Measurements from ENCODE around the gene ITPKC.

The ITPKC gene

GRCh38 chr19:40681039-40681438 is 35.9 kb upstream of the ITPKC start:
- no peak overlapping the region for H3K27ac ChIP-seq (ENCODE audit: low read depth, low read length)
- no peak overlapping the region for H3K4me3 ChIP-seq (ENCODE audit: low read depth in 1 of 5, low read length in 5 of 5)
- H3K9me3 ChIP-seq (ENCODE audit: control insufficient read depth in 5 of 5, low read length in 5 of 5) = no peaks in the 10 kb centered on the region
- no peaks in the 10 kb centered on the region for H3K27me3 ChIP-seq (ENCODE audit: control insufficient read depth in 5 of 5, insufficient read depth in 4 of 5, low read length in 5 of 5)
- no peak overlapping the region for H3K9ac ChIP-seq (ENCODE audit: low read length in 5 of 5)
- H3K4me1 ChIP-seq (ENCODE audit: control insufficient read depth in 5 of 5, insufficient read depth in 5 of 5, low read length in 5 of 5) = no peaks in the 10 kb centered on the region
- peaks cover 4 to 89% (median 79%) of the 10 kb centered on the region in 5 donors for H3K36me3 ChIP-seq (ENCODE audit: control insufficient read depth in 5 of 5, insufficient read depth in 5 of 5, low read length in 5 of 5)

DNA sequence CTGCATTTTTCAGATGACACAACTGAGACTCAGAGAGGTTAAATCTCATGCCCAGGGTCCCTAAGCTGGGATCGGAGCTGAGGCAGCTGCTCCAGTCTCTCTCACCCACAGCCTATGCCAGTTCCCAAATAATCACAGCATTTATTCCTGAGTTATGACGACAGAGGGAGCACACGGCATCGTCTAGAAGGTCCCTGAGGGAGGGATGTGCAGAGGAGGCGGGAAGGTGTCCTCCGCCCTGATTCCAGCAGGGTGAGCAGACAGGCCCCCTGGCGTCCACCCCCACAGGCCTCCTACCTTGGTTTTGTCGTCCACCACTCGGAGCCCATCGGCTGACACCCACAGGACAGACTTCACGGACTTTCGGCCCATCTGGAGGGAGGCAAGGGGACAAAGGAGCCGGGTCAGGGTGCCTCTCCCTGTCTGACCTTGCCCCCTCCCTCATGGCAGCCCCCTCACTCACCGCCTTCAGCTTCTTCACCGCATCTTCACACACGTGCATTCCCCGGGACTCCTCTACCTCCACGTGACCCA is 34.4 kb upstream of the ITPKC start:
- Histone ChIP-seq H3K9ac (ENCODE audit: low read length in 5 of 5) (no peak overlapping the region), H3K4me1 (ENCODE audit: control insufficient read depth in 5 of 5, insufficient read depth in 5 of 5, low read length in 5 of 5) (peaks cover 0 to 6% (median 5%) of the 10 kb centered on the region in 5 donors), H3K36me3 (ENCODE audit: control insufficient read depth in 5 of 5, insufficient read depth in 5 of 5, low read length in 5 of 5) (peaks cover 4 to 82% (median 73%) of the 10 kb centered on the region in 5 donors), H3K9me3 (ENCODE audit: control insufficient read depth in 5 of 5, low read length in 5 of 5) (no peaks in the 10 kb centered on the region), H3K27me3 (ENCODE audit: control insufficient read depth in 5 of 5, insufficient read depth in 4 of 5, low read length in 5 of 5) (no peaks in the 10 kb centered on the region), H3K4me3 (ENCODE audit: low read depth in 1 of 5, low read length in 5 of 5) (no peak overlapping the region), H3K27ac (ENCODE audit: low read depth, low read length) (no peak overlapping the region)

- H3K27ac ChIP-seq (ENCODE audit: low read depth, low read length) = no peak overlapping the region
- H3K4me1 ChIP-seq (ENCODE audit: control insufficient read depth in 5 of 5, insufficient read depth in 5 of 5, low read length in 5 of 5) = peaks cover 8 to 15% (median 14%) of the 10 kb centered on the region in 5 donors
- peaks cover 2 to 73% (median 64%) of the 10 kb centered on the region in 5 donors for H3K36me3 ChIP-seq (ENCODE audit: control insufficient read depth in 5 of 5, insufficient read depth in 5 of 5, low read length in 5 of 5)
- H3K27me3 ChIP-seq (ENCODE audit: control insufficient read depth in 5 of 5, insufficient read depth in 4 of 5, low read length in 5 of 5) = no peaks in the 10 kb centered on the region
- H3K9me3 ChIP-seq (ENCODE audit: control insufficient read depth in 5 of 5, low read length in 5 of 5) = no peaks in the 10 kb centered on the region
- H3K9ac ChIP-seq (ENCODE audit: low read length in 5 of 5) = no peak overlapping the region
- no peak overlapping the region for H3K4me3 ChIP-seq (ENCODE audit: low read depth in 1 of 5, low read length in 5 of 5)
Observed at GRCh38 chr19:40683437-40683836, 33.5 kb upstream of the ITPKC start.

- no peak overlapping the region for H3K9ac ChIP-seq (ENCODE audit: low read length in 5 of 5)
- H3K9me3 ChIP-seq (ENCODE audit: control insufficient read depth in 5 of 5, low read length in 5 of 5) = no peaks in the 10 kb centered on the region
- no peaks in the 10 kb centered on the region for H3K27me3 ChIP-seq (ENCODE audit: control insufficient read depth in 5 of 5, insufficient read depth in 4 of 5, low read length in 5 of 5)
- no peak overlapping the region for H3K4me3 ChIP-seq (ENCODE audit: low read depth in 1 of 5, low read length in 5 of 5)
- peaks cover 0 to 64% (median 56%) of the 10 kb centered on the region in 5 donors for H3K36me3 ChIP-seq (ENCODE audit: control insufficient read depth in 5 of 5, insufficient read depth in 5 of 5, low read length in 5 of 5)
- no peak overlapping the region for H3K27ac ChIP-seq (ENCODE audit: low read depth, low read length)
- peaks cover 8 to 24% (median 22%) of the 10 kb centered on the region in 5 donors for H3K4me1 ChIP-seq (ENCODE audit: control insufficient read depth in 5 of 5, insufficient read depth in 5 of 5, low read length in 5 of 5)
Observed at GRCh38 chr19:40684280-40684679, 32.6 kb upstream of the ITPKC start.

DNA sequence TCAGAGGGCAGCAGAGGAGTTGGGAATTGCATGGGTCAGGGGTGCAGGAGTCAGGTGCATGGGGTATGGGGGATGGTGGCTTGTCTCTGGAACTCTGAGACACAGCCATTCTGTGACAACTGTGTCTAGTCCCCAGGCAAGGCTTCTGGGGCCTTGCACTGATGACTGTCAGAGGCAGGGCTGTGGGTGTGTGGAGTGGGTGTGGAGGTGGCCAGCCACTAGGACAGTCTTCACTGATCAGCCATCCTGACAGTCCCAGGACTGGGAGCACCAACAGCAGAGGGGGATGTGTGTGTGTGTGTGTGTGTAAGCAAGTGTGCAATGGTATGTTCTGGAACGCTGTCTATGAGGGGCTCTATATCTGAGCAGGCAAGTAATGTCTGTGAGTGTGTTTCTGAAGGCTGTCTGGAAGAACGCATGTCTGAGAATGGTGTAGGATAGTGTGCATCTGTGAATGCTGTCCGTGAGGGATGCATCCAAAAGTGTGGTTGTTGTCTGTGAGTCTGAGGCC is 31.8 kb upstream of the ITPKC start:
- Histone ChIP-seq H3K27ac (ENCODE audit: low read depth, low read length) (no peak overlapping the region), H3K36me3 (ENCODE audit: control insufficient read depth in 5 of 5, insufficient read depth in 5 of 5, low read length in 5 of 5) (peaks cover 0 to 56% (median 54%) of the 10 kb centered on the region in 5 donors), H3K27me3 (ENCODE audit: control insufficient read depth in 5 of 5, insufficient read depth in 4 of 5, low read length in 5 of 5) (no peaks in the 10 kb centered on the region), H3K4me1 (ENCODE audit: control insufficient read depth in 5 of 5, insufficient read depth in 5 of 5, low read length in 5 of 5) (peaks cover 9 to 32% (median 30%) of the 10 kb centered on the region in 5 donors), H3K9me3 (ENCODE audit: control insufficient read depth in 5 of 5, low read length in 5 of 5) (no peaks in the 10 kb centered on the region), H3K4me3 (ENCODE audit: low read depth in 1 of 5, low read length in 5 of 5) (no peak overlapping the region), H3K9ac (ENCODE audit: low read length in 5 of 5) (no peak overlapping the region)

GRCh38 chr19:40685563-40685962 is 31.3 kb upstream of the ITPKC start:
- H3K4me3 ChIP-seq (ENCODE audit: low read depth in 1 of 5, low read length in 5 of 5) = no peak overlapping the region
- no peaks in the 10 kb centered on the region for H3K27me3 ChIP-seq (ENCODE audit: control insufficient read depth in 5 of 5, insufficient read depth in 4 of 5, low read length in 5 of 5)
- H3K27ac ChIP-seq (ENCODE audit: low read depth, low read length) = no peak overlapping the region
- peaks cover 9 to 33% (median 31%) of the 10 kb centered on the region in 5 donors for H3K4me1 ChIP-seq (ENCODE audit: control insufficient read depth in 5 of 5, insufficient read depth in 5 of 5, low read length in 5 of 5)
- H3K9me3 ChIP-seq (ENCODE audit: control insufficient read depth in 5 of 5, low read length in 5 of 5) = no peaks in the 10 kb centered on the region
- no peak overlapping the region for H3K9ac ChIP-seq (ENCODE audit: low read length in 5 of 5)
- peaks cover 0 to 52% (median 51%) of the 10 kb centered on the region in 5 donors for H3K36me3 ChIP-seq (ENCODE audit: control insufficient read depth in 5 of 5, insufficient read depth in 5 of 5, low read length in 5 of 5)

GRCh38 chr19:40686882-40687524 is 29.9 kb upstream of the ITPKC start:
- Histone ChIP-seq H3K9ac (ENCODE audit: low read length in 5 of 5) (peak overlapping the region in 1 of 5 donors; percentile 35), H3K4me1 (ENCODE audit: control insufficient read depth in 5 of 5, insufficient read depth in 5 of 5, low read length in 5 of 5) (peaks cover 9 to 47% (median 37%) of the 10 kb centered on the region in 5 donors), H3K27ac (ENCODE audit: low read depth, low read length) (peak overlapping the region; percentile 52), H3K4me3 (ENCODE audit: low read depth in 1 of 5, low read length in 5 of 5) (peak overlapping the region in 2 of 5 donors; percentile 19 to 90), H3K27me3 (ENCODE audit: control insufficient read depth in 5 of 5, insufficient read depth in 4 of 5, low read length in 5 of 5) (no peaks in the 10 kb centered on the region), H3K36me3 (ENCODE audit: control insufficient read depth in 5 of 5, insufficient read depth in 5 of 5, low read length in 5 of 5) (peaks cover 0 to 47% (median 40%) of the 10 kb centered on the region in 5 donors), H3K9me3 (ENCODE audit: control insufficient read depth in 5 of 5, low read length in 5 of 5) (no peaks in the 10 kb centered on the region)

GRCh38 chr19:40687525-40688016 is 29.3 kb upstream of the ITPKC start:
- no peaks in the 10 kb centered on the region for H3K27me3 ChIP-seq (ENCODE audit: control insufficient read depth in 5 of 5, insufficient read depth in 4 of 5, low read length in 5 of 5)
- peak overlapping the region; percentile 52 for H3K27ac ChIP-seq (ENCODE audit: low read depth, low read length)
- peaks cover 9 to 47% (median 37%) of the 10 kb centered on the region in 5 donors for H3K4me1 ChIP-seq (ENCODE audit: control insufficient read depth in 5 of 5, insufficient read depth in 5 of 5, low read length in 5 of 5)
- H3K9ac ChIP-seq (ENCODE audit: low read length in 5 of 5) = peak overlapping the region in 1 of 5 donors; percentile 35
- H3K9me3 ChIP-seq (ENCODE audit: control insufficient read depth in 5 of 5, low read length in 5 of 5) = no peaks in the 10 kb centered on the region
- H3K4me3 ChIP-seq (ENCODE audit: low read depth in 1 of 5, low read length in 5 of 5) = peak overlapping the region; percentile 39 to 90 (median 75)
- peaks cover 0 to 46% (median 34%) of the 10 kb centered on the region in 5 donors for H3K36me3 ChIP-seq (ENCODE audit: control insufficient read depth in 5 of 5, insufficient read depth in 5 of 5, low read length in 5 of 5)

- Histone ChIP-seq H3K4me1 (ENCODE audit: control insufficient read depth in 5 of 5, insufficient read depth in 5 of 5, low read length in 5 of 5) (peaks cover 9 to 47% (median 37%) of the 10 kb centered on the region in 5 donors), H3K9me3 (ENCODE audit: control insufficient read depth in 5 of 5, low read length in 5 of 5) (no peaks in the 10 kb centered on the region), H3K36me3 (ENCODE audit: control insufficient read depth in 5 of 5, insufficient read depth in 5 of 5, low read length in 5 of 5) (peaks cover 0 to 46% (median 30%) of the 10 kb centered on the region in 5 donors), H3K4me3 (ENCODE audit: low read depth in 1 of 5, low read length in 5 of 5) (peak overlapping the region; percentile 39 to 90 (median 75)), H3K27ac (ENCODE audit: low read depth, low read length) (peak overlapping the region; percentile 75), H3K9ac (ENCODE audit: low read length in 5 of 5) (peak overlapping the region in 1 of 5 donors; percentile 2), H3K27me3 (ENCODE audit: control insufficient read depth in 5 of 5, insufficient read depth in 4 of 5, low read length in 5 of 5) (no peaks in the 10 kb centered on the region)
Observed at GRCh38 chr19:40688309-40688708, 28.6 kb upstream of the ITPKC start.

DNA sequence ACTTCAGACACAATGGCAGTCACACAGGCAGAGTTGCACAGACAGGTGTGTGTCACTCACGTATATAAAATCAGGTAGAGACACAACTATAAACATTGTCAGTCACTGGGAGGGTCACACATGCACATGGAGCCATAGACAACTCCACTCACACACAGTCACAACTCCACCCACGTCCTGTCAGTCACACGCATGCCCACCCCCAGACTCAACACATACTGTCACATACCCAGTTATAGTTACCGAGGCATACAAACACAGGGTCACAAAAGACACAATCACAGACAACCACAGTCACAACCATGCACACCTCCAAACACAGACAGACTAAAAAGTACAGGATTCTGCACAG is 27.9 kb upstream of the ITPKC start:
- Histone ChIP-seq H3K9ac (ENCODE audit: low read length in 5 of 5) (peak overlapping the region in 4 of 5 donors; percentile 75 to 84 (median 76)), H3K4me1 (ENCODE audit: control insufficient read depth in 5 of 5, insufficient read depth in 5 of 5, low read length in 5 of 5) (peaks cover 9 to 47% (median 37%) of the 10 kb centered on the region in 5 donors), H3K4me3 (ENCODE audit: low read depth in 1 of 5, low read length in 5 of 5) (peak overlapping the region; percentile 59 to 90 (median 75)), H3K36me3 (ENCODE audit: control insufficient read depth in 5 of 5, insufficient read depth in 5 of 5, low read length in 5 of 5) (peaks cover 0 to 47% (median 27%) of the 10 kb centered on the region in 5 donors), H3K27me3 (ENCODE audit: control insufficient read depth in 5 of 5, insufficient read depth in 4 of 5, low read length in 5 of 5) (no peaks in the 10 kb centered on the region), H3K27ac (ENCODE audit: low read depth, low read length) (peak overlapping the region; percentile 75), H3K9me3 (ENCODE audit: control insufficient read depth in 5 of 5, low read length in 5 of 5) (no peaks in the 10 kb centered on the region)

Measured in subcutaneous abdominal adipose tissue (tissue), 5 donors.